Measurements from ENCODE around the gene ERICH2. TPM values are rescaled to one million over a fixed set of nuclear protein-coding genes. Genes with fewer than 3 reads are reported as not detected.

The ERICH2 gene
- total RNA-seq, 1 donor from 2014 or later: not detected

DNA sequence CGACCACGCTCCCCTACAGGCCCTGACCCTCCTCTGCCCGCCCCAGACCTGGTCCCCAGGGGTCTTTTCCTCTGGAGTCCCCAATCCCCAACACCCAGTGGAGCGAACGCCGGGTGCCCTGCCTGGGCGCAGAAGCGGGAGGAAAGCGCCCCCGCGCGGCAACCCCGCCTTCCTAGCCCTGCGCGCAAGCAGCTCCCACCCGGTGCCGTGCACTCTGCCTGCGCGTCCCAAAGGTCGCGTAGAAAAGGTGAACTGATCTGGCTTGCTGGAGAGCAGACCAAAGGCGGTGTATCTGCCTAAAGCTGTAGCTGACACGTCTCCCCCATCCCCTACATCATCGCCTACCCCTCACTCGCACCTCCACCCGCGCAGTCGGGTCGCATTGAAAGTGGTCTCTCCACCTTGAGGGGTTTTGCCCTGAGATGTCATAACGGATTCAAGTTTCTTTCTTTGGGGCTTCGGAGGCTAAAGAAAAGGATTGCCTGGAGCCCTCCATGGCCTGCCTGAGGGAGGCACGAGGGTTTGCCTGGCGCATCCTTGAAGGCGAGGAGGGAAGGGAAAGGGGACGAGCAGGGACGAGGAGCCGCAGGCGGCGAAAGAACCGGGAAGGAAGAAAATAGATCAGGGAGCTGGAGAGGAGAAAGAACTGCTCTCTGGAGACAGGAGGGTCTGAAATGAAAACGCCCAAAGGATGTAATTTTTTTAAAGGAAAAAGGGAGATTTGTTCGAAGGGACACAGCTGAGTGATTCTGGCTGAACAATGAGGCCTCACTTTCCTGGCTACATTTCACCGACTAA lies 52.3 kb downstream of the ERICH2 start:
- TF ChIP-seq, protein P1, sequence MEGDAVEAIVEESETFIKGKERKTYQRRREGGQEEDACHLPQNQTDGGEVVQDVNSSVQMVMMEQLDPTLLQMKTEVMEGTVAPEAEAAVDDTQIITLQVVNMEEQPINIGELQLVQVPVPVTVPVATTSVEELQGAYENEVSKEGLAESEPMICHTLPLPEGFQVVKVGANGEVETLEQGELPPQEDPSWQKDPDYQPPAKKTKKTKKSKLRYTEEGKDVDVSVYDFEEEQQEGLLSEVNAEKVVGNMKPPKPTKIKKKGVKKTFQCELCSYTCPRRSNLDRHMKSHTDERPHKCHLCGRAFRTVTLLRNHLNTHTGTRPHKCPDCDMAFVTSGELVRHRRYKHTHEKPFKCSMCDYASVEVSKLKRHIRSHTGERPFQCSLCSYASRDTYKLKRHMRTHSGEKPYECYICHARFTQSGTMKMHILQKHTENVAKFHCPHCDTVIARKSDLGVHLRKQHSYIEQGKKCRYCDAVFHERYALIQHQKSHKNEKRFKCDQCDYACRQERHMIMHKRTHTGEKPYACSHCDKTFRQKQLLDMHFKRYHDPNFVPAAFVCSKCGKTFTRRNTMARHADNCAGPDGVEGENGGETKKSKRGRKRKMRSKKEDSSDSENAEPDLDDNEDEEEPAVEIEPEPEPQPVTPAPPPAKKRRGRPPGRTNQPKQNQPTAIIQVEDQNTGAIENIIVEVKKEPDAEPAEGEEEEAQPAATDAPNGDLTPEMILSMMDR (conservative IDR thresholded peaks at IDR 0.05): peak; percentile 40
- Mint-ChIP-seq H3K4me3 (peak overlapping the region; percentile 86), H3K9me3 (no peaks in the 10 kb centered on the region), H3K27me3 (ENCODE audit: low read depth) (peaks cover 97% of the 10 kb centered on the region), H3K36me3 (ENCODE audit: low read depth) (peaks cover 3% of the 10 kb centered on the region), H3K4me1 (peaks cover 32% of the 10 kb centered on the region), H3K27ac (ENCODE audit: unreplicated experiment) (no peak overlapping the region)
- peak; percentile 47 for DNase-seq (ENCODE audit: low read depth, low spot score)

DNA sequence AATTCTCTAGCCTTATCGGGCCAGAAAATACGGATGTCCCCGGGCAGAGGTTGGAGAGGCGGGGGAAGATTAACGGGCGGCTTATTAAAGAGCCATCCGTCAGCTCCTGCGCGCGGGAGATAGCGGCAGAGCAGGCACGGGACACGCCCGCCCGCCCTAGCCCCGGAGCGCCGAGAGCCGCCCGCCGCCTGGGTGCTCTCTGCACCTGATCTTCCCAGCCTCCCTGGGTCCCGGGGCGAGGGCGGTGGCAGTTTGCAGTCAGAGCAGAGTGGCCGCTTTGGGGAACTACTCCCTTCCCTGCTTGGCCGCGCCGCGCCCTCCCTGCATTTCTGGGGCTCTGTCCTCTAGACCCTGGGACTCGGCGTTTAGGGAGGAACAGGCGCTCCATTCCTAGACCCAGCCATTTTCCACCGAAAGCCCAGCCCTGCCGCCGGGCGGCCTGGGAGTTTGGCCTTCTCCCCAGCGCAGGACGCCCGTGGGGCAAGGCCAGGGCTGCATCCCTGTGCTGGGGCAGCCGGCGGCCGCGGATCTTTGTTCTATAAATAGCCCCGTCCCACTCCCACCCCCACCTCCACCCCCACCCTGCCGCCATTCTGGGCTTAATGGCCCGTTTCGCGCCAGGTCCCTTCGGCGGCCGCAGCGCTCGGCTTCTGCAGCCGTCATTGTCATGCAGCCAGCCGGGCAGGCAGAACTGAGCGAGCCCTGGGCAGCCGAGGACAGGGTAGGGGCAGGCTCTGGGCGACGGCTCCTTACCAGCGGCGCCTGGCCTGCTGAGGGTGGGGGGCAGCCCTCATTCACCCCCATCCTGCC lies 53.1 kb downstream of the ERICH2 start:
- Mint-ChIP-seq H3K4me1 (peaks cover 26% of the 10 kb centered on the region), H3K4me3 (peak overlapping the region; percentile 86), H3K36me3 (ENCODE audit: low read depth) (peaks cover 3% of the 10 kb centered on the region), H3K27me3 (ENCODE audit: low read depth) (peaks cover 91% of the 10 kb centered on the region), H3K27ac (ENCODE audit: unreplicated experiment) (no peak overlapping the region), H3K9me3 (no peaks in the 10 kb centered on the region)
- TF ChIP-seq, protein P1 (conservative IDR thresholded peaks at IDR 0.05): no peak
- DNase-seq (ENCODE audit: low read depth, low spot score): peak; percentile 29

DNA sequence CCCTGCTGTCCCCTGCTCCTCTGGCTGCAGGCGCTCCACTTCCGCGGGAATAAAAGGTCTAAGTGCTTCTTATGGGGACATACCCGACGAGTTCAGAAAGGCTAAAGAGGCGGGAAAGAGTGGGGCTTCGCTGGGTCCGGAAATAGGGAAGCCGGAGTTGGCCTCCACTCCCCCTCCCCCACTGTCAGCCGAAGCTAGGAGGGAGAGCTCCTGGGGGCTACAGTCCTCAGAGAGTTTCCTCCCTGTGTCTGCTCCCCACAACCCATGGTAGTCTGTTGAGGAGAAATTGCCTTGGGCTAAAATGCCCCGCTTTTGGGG lies 53.7 kb downstream of the ERICH2 start:
- TF ChIP-seq, protein P1 (conservative IDR thresholded peaks at IDR 0.05): no peak
- peaks cover 86% of the 10 kb centered on the region for H3K27me3 Mint-ChIP-seq (ENCODE audit: low read depth)
- DNase-seq (ENCODE audit: low read depth, low spot score): no peak
- peaks cover 20% of the 10 kb centered on the region for H3K4me1 Mint-ChIP-seq
- no peaks in the 10 kb centered on the region for H3K9me3 Mint-ChIP-seq
- no peak overlapping the region for H3K27ac Mint-ChIP-seq (ENCODE audit: unreplicated experiment)
- peaks cover 3% of the 10 kb centered on the region for H3K36me3 Mint-ChIP-seq (ENCODE audit: low read depth)
- H3K4me3 Mint-ChIP-seq: peak overlapping the region; percentile 84

DNA sequence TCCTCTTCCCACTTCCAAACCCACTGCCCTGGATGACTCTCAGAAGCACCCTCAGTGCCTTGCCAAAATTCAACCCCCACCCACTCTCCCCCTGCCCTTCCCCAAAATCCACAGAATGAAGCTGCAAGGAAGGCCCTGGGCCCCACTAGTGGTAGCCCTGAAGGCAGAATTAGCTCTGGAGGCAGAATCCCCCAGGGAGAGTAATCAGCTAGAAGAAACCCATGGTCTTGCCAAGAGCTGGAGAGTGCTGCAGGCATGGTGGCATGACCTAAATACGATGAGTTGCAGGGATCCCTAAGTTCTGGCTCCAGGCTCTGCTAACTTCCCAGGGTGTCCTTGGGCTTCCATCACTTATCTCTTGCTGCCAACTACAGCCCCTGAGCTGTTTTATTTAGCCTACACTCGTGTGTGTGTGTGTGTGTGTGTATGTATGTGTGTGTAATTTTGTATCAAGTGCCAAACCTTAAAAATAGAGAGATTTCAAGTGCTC lies 54.4 kb downstream of the ERICH2 start:
- Mint-ChIP-seq H3K27ac (ENCODE audit: unreplicated experiment) (no peak overlapping the region), H3K9me3 (no peaks in the 10 kb centered on the region), H3K4me3 (peak overlapping the region; percentile 84), H3K36me3 (ENCODE audit: low read depth) (peaks cover 3% of the 10 kb centered on the region), H3K27me3 (ENCODE audit: low read depth) (peaks cover 85% of the 10 kb centered on the region), H3K4me1 (peaks cover 22% of the 10 kb centered on the region)
- TF ChIP-seq, protein P1 (conservative IDR thresholded peaks at IDR 0.05): no peak
- no peak for DNase-seq (ENCODE audit: low read depth, low spot score)

DNA sequence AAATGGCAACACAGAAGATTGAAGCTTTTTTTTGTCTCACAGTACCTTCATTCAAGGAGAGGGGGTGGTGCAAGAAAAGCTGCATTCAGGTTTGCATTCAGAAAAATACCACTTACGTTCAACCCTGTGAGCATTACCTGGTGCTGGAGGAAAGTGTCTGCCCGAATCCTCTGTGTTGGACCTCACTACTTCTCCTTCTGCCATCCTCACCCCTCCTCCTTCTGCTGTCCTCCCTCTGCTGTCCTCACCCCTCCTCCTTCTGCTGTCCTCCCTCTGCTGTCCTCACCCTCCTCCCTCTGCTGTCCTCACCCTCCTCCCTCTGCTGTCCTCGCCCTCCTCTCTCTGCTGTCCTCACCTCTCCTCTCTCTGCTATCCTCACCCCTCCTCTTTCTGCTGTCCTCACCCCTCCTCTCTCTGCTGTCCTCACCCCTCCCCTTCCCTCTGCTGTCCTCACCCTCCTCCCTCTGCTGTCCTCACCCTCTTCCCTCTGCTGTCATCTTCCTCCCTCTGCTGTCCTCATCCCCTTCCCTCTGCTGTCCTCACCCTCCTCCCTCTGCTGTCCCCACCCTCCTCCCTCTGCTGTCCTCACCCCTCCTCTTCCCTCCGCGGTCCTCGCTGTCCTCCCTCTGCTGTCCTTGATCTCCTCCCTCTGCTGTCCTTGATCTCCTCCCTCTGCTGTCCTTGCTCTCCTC lies 57.8 kb downstream of the ERICH2 start:
- no peak overlapping the region for H3K27ac Mint-ChIP-seq (ENCODE audit: unreplicated experiment)
- no peak for DNase-seq (ENCODE audit: low read depth, low spot score)
- H3K9me3 Mint-ChIP-seq: no peaks in the 10 kb centered on the region
- no peak overlapping the region for H3K4me3 Mint-ChIP-seq
- TF ChIP-seq, protein P1 (conservative IDR thresholded peaks at IDR 0.05): no peak
- no peaks in the 10 kb centered on the region for H3K36me3 Mint-ChIP-seq (ENCODE audit: low read depth)
- peaks cover 7% of the 10 kb centered on the region for H3K4me1 Mint-ChIP-seq
- H3K27me3 Mint-ChIP-seq (ENCODE audit: low read depth): peaks cover 56% of the 10 kb centered on the region
